Transverse colon (tissue), 4 donors: ENCODE results near the gene CYSTM1. TPM values are rescaled to one million over a fixed set of nuclear protein-coding genes. Genes with fewer than 3 reads are reported as not detected.

Source experiments
- DNase-seq: peaks from one replicate; pipeline ENCODE4 v3.0.0-alpha.2; 2019
- H3K27ac ChIP-seq, 4 donors: fragments of 200-600 bp; sonication (generic); 2 replicates each; pipeline ENCODE4 v1.5.1; 2016 to 2018; ENCODE audit warnings: inconsistent platforms in 4 of 4
- H3K27me3 ChIP-seq: fragments of 200-600 bp; sonication (generic); 2 replicates; pipeline ENCODE4 v1.5.1; 2017; ENCODE audit warnings: inconsistent platforms
- H3K36me3 ChIP-seq, 4 donors: fragments of 200-600 bp; sonication (generic); 2 replicates each; pipeline ENCODE4 v1.5.1; 2017 to 2019; ENCODE audit warnings: inconsistent platforms in 4 of 4
- H3K4me1 ChIP-seq, 4 donors: fragments of 200-600 bp; sonication (generic); 2 replicates each; pipeline ENCODE4 v1.5.1; 2017 to 2020; ENCODE audit warnings: inconsistent platforms in 4 of 4
- H3K4me3 ChIP-seq, 4 donors: fragments of 200-600 bp; sonication (generic); 1 replicate in 1 of 4; 2 replicates in 3 of 4; pipeline versions ENCODE4 v1.5.1 to v1.6.1; 2017 to 2019; ENCODE audit warnings: inconsistent platforms in 4 of 4
- H3K9me3 ChIP-seq, 2 donors: fragments of 200-600 bp; sonication (generic); 2 replicates each; pipeline ENCODE4 v1.5.1; 2017 to 2019; ENCODE audit warnings: inconsistent platforms in 2 of 2
- CTCF ChIP-seq, 5 experiments: fragments of 200-600 bp in 3 of 5; fragments of 450-650 bp in 2 of 5; sonication (generic) in 3 of 5; IDR thresholded peaks; 1 replicate in 2 of 5; 2 replicates in 3 of 5; pipeline ENCODE4 v1.5.1; 2016 to 2017; ENCODE audit warnings: antibody characterized with exemption in 5 of 5, inconsistent platforms in 3 of 5, mild to moderate bottlenecking in 2 of 5, moderate library complexity in 1 of 5
- EP300 ChIP-seq: sonication (generic); formaldehyde crosslinking; IDR thresholded peaks from one replicate; pipeline ENCODE4 v1.6.1; 2017; ENCODE audit warnings: antibody characterized with exemption, low read depth
- POLR2A ChIP-seq: fragments of 450-650 bp; IDR thresholded peaks from one replicate; pipeline ENCODE4 v1.6.1; 2016; ENCODE audit warnings: antibody characterized with exemption, mild to moderate bottlenecking, moderate library complexity
- POLR2AphosphoS5 ChIP-seq, 3 donors: sonication (generic); formaldehyde crosslinking; IDR thresholded peaks; one replicate each; pipeline ENCODE4 v1.6.1; 2016; ENCODE audit warnings: antibody characterized with exemption in 3 of 3
- WGBS, 2 donors: methylation state at CpG; one replicate each; pipeline ENCODE4 v1.1.5; 2018; ENCODE audit warnings: low coverage in 1 of 2; 5-methylcytosine and 5-hydroxymethylcytosine counted together
- in situ Hi-C, 4 donors: fragments of 200-750 bp; cut with MboI; loops; one replicate each; pipeline versions ENCODE4 v1.15.0 to v1.15.1; 2017; ENCODE audit warnings: low sequenced_read_pairs in 3 of 4, low pct_ligation_motif_present in 1 of 4, low pct_unique_long_range_greater_than_20kb in 1 of 4
- intact Hi-C: fragments of 100-400 bp; cut with DNase I; formaldehyde crosslinking; loops from one replicate; pipeline ENCODE4 v1.15.1; 2023; ENCODE audit warnings: low total_unique reads
- total RNA-seq, 4 donors: library from RNA; depleted of rRNA; stranded (reverse); fragments of >200 nt; gene quantifications; one replicate each; pipeline ENCODE4 v1.1.0, GENCODE V29; 2016

The CYSTM1 gene
- total RNA-seq, 4 donors from 2014 or later, result 32.8 to 264 (median 107) TPM

GRCh38 chr5:140245926-140246325 lies 70.9 kb downstream of the CYSTM1 start:
- peaks cover 37 to 53% (median 43%) of the 10 kb centered on the region in 4 donors for H3K4me1 ChIP-seq
- TF ChIP-seq EP300 (no peak), CTCF (IDR thresholded peaks at IDR 0.05) (no peak), POLR2A (no peak), POLR2AphosphoS5 (IDR thresholded peaks at IDR 0.05) (no peak)
- no peaks in the 10 kb centered on the region for H3K27me3 ChIP-seq
- in situ Hi-C loops, result loop anchor here in 2 of 4 donors (5.0 to 25.0 kb wide), 2 partner anchors 106 to 466 kb away; partner anchors contain the start of gene ZMAT2 (in 1 of the 2)
- intact Hi-C loops, result loop anchor here (2.0 kb wide), 1 partner anchor 111 kb away; no protein-coding TSS in a partner anchor
- H3K36me3 ChIP-seq, result peaks cover 0 to 6% (median 0%) of the 10 kb centered on the region in 4 donors
- no peak for DNase-seq
- peak overlapping the region; percentile 54 to 83 (median 68) for H3K27ac ChIP-seq
- H3K9me3 ChIP-seq, result no peaks in the 10 kb centered on the region
- WGBS, 2 donors, result 75 to 100% methylated on average over 2 to 7 of the region's 7 CpGs
- H3K4me3 ChIP-seq, result no peak overlapping the region

- H3K4me3 ChIP-seq, result no peak overlapping the region
- H3K4me1 ChIP-seq, result peaks cover 31 to 47% (median 38%) of the 10 kb centered on the region in 4 donors
- in situ Hi-C loops, result loop anchor here in 2 of 4 donors (5.0 to 25.0 kb wide), 2 partner anchors 106 to 466 kb away; partner anchors contain the start of gene ZMAT2 (in 1 of the 2)
- H3K27ac ChIP-seq, result peak overlapping the region; percentile 54 to 83 (median 68)
- no peaks in the 10 kb centered on the region for H3K27me3 ChIP-seq
- TF ChIP-seq POLR2AphosphoS5 (IDR thresholded peaks at IDR 0.05) (peak in 1 of 3 donors; percentile 37), POLR2A (no peak), CTCF (IDR thresholded peaks at IDR 0.05) (peak in 1 of 5 experiments; percentile 8), EP300 (no peak)
- no peak for DNase-seq
- peaks cover 0 to 6% (median 0%) of the 10 kb centered on the region in 4 donors for H3K36me3 ChIP-seq
- intact Hi-C loops, result no loop called here
- H3K9me3 ChIP-seq, result no peaks in the 10 kb centered on the region
- WGBS, 2 donors, result 69% methylated on average over 8 of the region's 8 CpGs; no CpG with 5 or more reads in 1 of the 2 donors
These were observed 71.6 kb downstream of the CYSTM1 start for GRCh38 chr5:140246378-140247122.

GRCh38 chr5:140248414-140248813 lies 73.4 kb downstream of the CYSTM1 start:
- intact Hi-C loops, result no loop called here
- Histone ChIP-seq H3K9me3 (no peaks in the 10 kb centered on the region), H3K36me3 (peaks cover 0 to 6% (median 0%) of the 10 kb centered on the region in 4 donors), H3K4me1 (peaks cover 21 to 40% (median 26%) of the 10 kb centered on the region in 4 donors), H3K27ac (no peak overlapping the region), H3K27me3 (no peaks in the 10 kb centered on the region), H3K4me3 (no peak overlapping the region)
- DNase-seq, result no peak
- TF ChIP-seq POLR2A (no peak), POLR2AphosphoS5 (IDR thresholded peaks at IDR 0.05) (no peak), EP300 (no peak), CTCF (IDR thresholded peaks at IDR 0.05) (no peak)
- in situ Hi-C loops, result loop anchor here in 2 of 4 donors (5.0 to 25.0 kb wide), 2 partner anchors 104 to 464 kb away; partner anchors contain the start of gene ZMAT2 (in 1 of the 2)
- 98% methylated on average over 3 of the region's 3 CpGs; no CpG with 5 or more reads in 1 of the 2 donors for WGBS, 2 donors

- no peak for DNase-seq
- no peak overlapping the region for H3K4me3 ChIP-seq
- H3K4me1 ChIP-seq, result peaks cover 21 to 47% (median 35%) of the 10 kb centered on the region in 4 donors
- no peaks in the 10 kb centered on the region for H3K27me3 ChIP-seq
- no peak overlapping the region for H3K27ac ChIP-seq
- no peaks in the 10 kb centered on the region for H3K9me3 ChIP-seq
- TF ChIP-seq POLR2A (no peak), EP300 (no peak), POLR2AphosphoS5 (IDR thresholded peaks at IDR 0.05) (no peak), CTCF (IDR thresholded peaks at IDR 0.05) (no peak)
- peaks cover 0 to 6% (median 0%) of the 10 kb centered on the region in 4 donors for H3K36me3 ChIP-seq
- WGBS, 2 donors, result 81% methylated on average over 5 of the region's 5 CpGs; no CpG with 5 or more reads in 1 of the 2 donors
- intact Hi-C loops, result no loop called here
- in situ Hi-C loops, result loop anchor here in 2 of 4 donors (5.0 to 25.0 kb wide), 2 partner anchors 103 to 463 kb away; partner anchors contain the start of gene ZMAT2 (in 1 of the 2)
These were observed 74.5 kb downstream of the CYSTM1 start for GRCh38 chr5:140249536-140249935.
